GM12801 (cell line): ENCODE measurements around the gene AMN.

ENCODE experiments used
- TF ChIP-seq, protein P1 (sequence below): IDR thresholded peaks from one replicate; pipeline ENCODE4 v1.5.1; 2011; ENCODE audit warnings: control low read depth; ENCODE audit not compliant: insufficient read length; ENCODE audit errors: extremely low read depth

The AMN gene

DNA sequence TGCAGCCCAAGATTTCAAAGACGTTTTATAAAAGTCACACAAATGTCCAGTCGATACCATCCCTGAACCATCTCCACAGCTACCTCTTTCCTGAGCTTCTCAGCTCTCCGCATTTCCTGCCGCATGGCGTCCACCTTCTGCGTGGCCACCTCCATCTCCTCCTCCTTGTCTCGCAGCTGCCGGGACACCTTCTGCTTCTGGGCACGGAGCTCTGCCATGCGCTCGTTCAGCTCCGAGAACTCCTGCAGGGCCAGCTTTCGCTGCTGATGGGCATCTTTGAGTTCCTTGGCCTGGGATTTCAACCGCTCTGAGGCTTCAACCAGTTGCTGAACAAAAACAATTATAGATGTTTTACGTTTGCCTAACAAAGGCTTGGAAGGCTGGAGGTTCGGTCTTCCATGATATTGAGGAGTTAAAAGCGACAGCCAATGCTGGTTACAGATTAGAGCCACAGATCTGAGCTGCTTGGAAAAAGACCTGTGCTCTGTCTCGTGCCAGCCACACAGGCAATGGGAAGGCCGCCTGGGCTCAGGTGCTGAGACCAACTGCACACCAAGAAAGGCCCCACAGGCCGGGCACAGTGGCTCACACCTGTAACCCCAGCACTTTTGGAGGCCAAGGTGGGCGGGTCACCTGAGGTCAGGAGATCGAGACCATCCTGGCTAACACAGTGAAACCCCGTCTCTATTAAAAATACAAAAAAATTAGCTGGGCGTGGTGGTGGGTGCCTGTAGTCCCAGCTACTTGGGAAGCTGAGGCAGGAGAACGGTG is 49.6 kb downstream of the AMN start:
- TF ChIP-seq, protein P1, sequence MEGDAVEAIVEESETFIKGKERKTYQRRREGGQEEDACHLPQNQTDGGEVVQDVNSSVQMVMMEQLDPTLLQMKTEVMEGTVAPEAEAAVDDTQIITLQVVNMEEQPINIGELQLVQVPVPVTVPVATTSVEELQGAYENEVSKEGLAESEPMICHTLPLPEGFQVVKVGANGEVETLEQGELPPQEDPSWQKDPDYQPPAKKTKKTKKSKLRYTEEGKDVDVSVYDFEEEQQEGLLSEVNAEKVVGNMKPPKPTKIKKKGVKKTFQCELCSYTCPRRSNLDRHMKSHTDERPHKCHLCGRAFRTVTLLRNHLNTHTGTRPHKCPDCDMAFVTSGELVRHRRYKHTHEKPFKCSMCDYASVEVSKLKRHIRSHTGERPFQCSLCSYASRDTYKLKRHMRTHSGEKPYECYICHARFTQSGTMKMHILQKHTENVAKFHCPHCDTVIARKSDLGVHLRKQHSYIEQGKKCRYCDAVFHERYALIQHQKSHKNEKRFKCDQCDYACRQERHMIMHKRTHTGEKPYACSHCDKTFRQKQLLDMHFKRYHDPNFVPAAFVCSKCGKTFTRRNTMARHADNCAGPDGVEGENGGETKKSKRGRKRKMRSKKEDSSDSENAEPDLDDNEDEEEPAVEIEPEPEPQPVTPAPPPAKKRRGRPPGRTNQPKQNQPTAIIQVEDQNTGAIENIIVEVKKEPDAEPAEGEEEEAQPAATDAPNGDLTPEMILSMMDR: no peak

DNA sequence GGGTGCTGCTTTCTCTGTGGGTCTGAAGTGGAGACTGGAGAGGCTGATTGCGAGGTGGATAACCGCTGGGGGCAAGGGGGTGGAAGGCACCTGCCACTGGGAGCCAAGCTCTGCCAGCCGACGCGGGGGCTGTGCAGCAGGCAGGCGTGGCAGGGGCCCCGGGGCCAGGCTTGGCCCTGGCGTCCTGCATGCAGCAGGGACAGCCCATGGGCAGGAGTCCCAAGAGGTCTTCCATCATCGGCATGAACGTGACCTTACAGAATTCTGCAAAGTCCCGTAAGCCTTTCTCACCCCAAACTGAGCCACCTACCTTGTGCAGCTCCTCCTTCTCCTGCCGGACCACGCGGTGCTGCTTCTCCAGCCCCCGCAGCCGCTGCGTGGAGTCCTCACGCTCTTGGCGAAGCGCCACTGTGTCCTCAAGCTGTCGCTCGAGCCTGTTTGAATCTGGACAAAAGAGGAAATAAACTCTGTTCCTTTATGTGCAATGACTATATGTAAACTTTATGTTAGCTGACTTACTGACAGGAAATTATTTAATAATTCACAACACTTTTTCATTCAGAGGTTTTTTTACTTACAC is 51.3 kb downstream of the AMN start:
- TF ChIP-seq, protein P1: no peak

DNA sequence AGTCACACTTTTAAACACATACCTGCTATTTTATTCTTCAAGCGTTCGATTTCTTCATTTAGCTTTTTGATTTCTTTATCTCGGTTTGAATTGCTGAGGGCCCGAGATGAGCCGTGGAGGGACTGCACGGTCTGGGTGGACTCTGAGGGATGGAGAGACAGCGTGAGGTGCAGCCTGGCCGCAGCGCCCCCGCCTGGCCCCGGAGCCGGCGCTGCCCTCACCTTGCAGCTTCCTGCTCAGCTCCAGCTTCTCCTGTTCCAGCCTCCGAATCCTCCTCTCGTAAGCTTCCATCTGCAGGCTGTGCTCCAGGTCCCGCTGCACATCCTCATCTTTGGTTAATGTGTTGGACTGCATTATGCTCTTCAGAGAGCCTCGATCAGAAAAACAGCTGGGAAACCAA is 53.2 kb downstream of the AMN start:
- TF ChIP-seq, protein P1: no peak

DNA sequence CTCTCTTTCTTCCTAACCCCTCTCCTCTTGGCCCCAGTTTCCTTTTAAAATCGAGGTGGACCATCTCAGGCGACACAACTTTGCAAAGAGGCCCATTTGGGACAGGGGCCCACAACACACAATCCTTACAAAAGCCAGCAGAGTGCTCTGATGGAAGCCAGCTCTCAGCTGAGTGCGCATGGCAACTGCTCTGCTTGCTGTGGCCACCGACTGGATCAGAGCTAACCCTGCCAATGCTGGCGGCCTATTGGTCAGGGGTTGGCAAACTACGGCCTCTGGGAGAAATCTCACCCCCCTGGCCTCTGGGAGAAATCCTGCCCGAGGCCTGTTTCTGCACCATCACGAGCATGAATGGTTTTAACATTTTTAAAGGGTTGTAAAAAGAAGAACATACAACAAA is 55.0 kb downstream of the AMN start:
- TF ChIP-seq, protein P1: no peak

DNA sequence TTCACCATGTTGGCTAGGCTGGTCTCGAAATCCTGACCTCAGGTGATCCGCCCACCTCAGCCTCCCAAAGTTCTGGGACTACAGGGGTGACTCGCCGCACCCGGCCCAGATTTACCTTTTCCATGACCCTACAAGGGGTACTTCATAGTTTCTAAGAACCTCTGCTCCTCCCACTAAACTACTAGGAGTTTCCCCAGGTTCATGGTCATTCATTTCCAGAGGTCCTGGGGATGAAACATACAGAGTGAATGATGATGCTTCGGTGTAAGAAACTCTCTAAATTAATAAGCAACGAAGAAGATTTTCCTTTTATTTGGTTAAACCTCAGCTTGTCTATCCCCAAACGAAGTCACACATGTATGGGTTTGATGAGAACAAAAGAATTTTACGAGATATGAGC is 56.9 kb downstream of the AMN start:
- TF ChIP-seq, protein P1: no peak

DNA sequence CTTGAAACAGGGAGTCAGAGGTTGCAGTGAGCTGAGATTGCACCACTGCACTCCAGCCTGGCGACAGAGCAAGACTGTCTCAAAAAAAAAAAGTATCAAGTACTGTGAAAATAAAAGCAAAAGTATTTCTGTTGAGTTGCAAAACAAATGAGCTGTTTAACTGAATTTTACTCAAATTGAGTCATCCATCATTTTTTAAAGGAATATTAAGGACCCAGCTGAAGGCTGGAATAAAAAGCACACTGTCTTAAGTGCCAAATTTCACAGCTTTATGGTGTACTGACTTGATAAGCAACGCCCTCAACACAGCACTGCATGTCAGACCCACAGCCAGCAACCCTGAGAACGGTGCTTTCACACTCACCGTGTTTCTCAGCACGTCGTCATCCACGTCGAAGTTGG is 57.9 kb downstream of the AMN start:
- TF ChIP-seq, protein P1: no peak
